Gastrocnemius medialis (tissue), 4 donors: ENCODE results near the gene ARHGEF11. TPM values are rescaled to one million over a fixed set of nuclear protein-coding genes. Genes with fewer than 3 reads are reported as not detected.

ENCODE experiments used
- ATAC-seq, 2 donors: fragments of 150-250 bp; one replicate each; pipeline ENCODE4 v1.9.1; 2016
- DNase-seq, 2 donors: peaks; one replicate each; pipeline ENCODE4 v3.0.0-alpha.2; 2019
- H3K27ac ChIP-seq, 4 donors: fragments of 200-600 bp; sonication (generic); 1 replicate in 1 of 4; 2 replicates in 3 of 4; pipeline ENCODE4 v1.5.1; 2016 to 2018; ENCODE audit warnings: mild to moderate bottlenecking in 2 of 4, moderate library complexity in 1 of 4
- H3K27me3 ChIP-seq, 3 donors: fragments of 200-600 bp; sonication (generic) in 2 of 3; 1 replicate in 1 of 3; 2 replicates in 2 of 3; pipeline versions ENCODE4 v1.5.1 to v1.6.0; 2016 to 2019; ENCODE audit warnings: mild to moderate bottlenecking in 1 of 3, moderate library complexity in 1 of 3
- H3K36me3 ChIP-seq, 2 donors: fragments of 200-600 bp; sonication (generic) in 1 of 2; one replicate each; pipeline ENCODE4 v1.5.1; 2017 to 2018
- H3K4me1 ChIP-seq, 2 donors: fragments of 200-600 bp; sonication (generic) in 1 of 2; one replicate each; pipeline ENCODE4 v1.5.1; 2016 to 2017; ENCODE audit warnings: mild to moderate bottlenecking in 2 of 2
- H3K4me3 ChIP-seq, 4 donors: fragments of 200-600 bp; sonication (generic) in 3 of 4; 1 replicate in 1 of 4; 2 replicates in 3 of 4; pipeline ENCODE4 v1.5.1; 2016 to 2019; ENCODE audit warnings: mild to moderate bottlenecking in 2 of 4
- H3K9me3 ChIP-seq, 3 donors: fragments of 200-600 bp; sonication (generic) in 2 of 3; 1 replicate in 1 of 3; 2 replicates in 2 of 3; pipeline ENCODE4 v1.5.1; 2016 to 2019
- POLR2A ChIP-seq, 2 donors: fragments of 450-650 bp; IDR thresholded peaks; one replicate each; pipeline ENCODE4 v1.6.1; 2017; ENCODE audit warnings: antibody characterized with exemption in 2 of 2, mild to moderate bottlenecking in 2 of 2, moderate library complexity in 2 of 2
- in situ Hi-C, 4 donors: fragments of 200-750 bp; cut with MboI; loops; one replicate each; pipeline versions ENCODE4 v1.15.0 to v1.8.0; 2017; ENCODE audit warnings: low sequenced_read_pairs in 4 of 4
- intact Hi-C: fragments of 100-400 bp; cut with DNase I; formaldehyde crosslinking; loops from one replicate; pipeline ENCODE4 v1.15.1; 2023; ENCODE audit warnings: low total_unique reads
- total RNA-seq, 4 donors: library from RNA; depleted of rRNA; stranded (reverse); fragments of >200 nt; gene quantifications; one replicate each; pipeline versions ENCODE4 v1.1.0 to v1.2.3, GENCODE V29; 2016
- TF ChIP-seq, protein P1 (sequence below), 5 experiments: fragments of 450-650 bp in 3 of 5; fragments of 200-600 bp in 2 of 5; sonication (generic) in 2 of 5; IDR thresholded peaks in 4 of 5; conservative IDR thresholded peaks in 1 of 5; 1 replicate in 4 of 5; 2 replicates in 1 of 5; pipeline ENCODE4 v1.5.1; 2016 to 2019; ENCODE audit warnings: antibody characterized with exemption in 5 of 5, mild to moderate bottlenecking in 3 of 5, moderate library complexity in 3 of 5

The ARHGEF11 gene
- total RNA-seq, 4 donors from 2014 or later, result 19.5 to 33.4 (median 27.7) TPM

- H3K4me1 ChIP-seq, result peaks cover 0 to 3% of the 10 kb centered on the region in 2 donors
- in situ Hi-C loops (no loop called here), intact Hi-C loops (no loop called here)
- H3K9me3 ChIP-seq, result peaks cover 0 to 9% (median 0%) of the 10 kb centered on the region in 3 donors
- ATAC-seq (no peak), DNase-seq (no peak)
- no peaks in the 10 kb centered on the region for H3K27me3 ChIP-seq
- TF ChIP-seq, protein P1, sequence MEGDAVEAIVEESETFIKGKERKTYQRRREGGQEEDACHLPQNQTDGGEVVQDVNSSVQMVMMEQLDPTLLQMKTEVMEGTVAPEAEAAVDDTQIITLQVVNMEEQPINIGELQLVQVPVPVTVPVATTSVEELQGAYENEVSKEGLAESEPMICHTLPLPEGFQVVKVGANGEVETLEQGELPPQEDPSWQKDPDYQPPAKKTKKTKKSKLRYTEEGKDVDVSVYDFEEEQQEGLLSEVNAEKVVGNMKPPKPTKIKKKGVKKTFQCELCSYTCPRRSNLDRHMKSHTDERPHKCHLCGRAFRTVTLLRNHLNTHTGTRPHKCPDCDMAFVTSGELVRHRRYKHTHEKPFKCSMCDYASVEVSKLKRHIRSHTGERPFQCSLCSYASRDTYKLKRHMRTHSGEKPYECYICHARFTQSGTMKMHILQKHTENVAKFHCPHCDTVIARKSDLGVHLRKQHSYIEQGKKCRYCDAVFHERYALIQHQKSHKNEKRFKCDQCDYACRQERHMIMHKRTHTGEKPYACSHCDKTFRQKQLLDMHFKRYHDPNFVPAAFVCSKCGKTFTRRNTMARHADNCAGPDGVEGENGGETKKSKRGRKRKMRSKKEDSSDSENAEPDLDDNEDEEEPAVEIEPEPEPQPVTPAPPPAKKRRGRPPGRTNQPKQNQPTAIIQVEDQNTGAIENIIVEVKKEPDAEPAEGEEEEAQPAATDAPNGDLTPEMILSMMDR (IDR thresholded peaks at IDR 0.05 in 4 of 5, conservative IDR thresholded peaks at IDR 0.05 in 1 of 5), result no peak
- no peak for TF ChIP-seq POLR2A (IDR thresholded peaks at IDR 0.05)
- no peak overlapping the region for H3K27ac ChIP-seq
- H3K4me3 ChIP-seq, result no peak overlapping the region
- H3K36me3 ChIP-seq, result no peaks in the 10 kb centered on the region
These were observed 23.9 kb downstream of the ARHGEF11 start for GRCh38 chr1:157021688-157022087.

GRCh38 chr1:157019457-157019856, 26.1 kb downstream of the ARHGEF11 start:
- in situ Hi-C loops, result no loop called here
- no peak for DNase-seq
- H3K4me1 ChIP-seq, result no peaks in the 10 kb centered on the region
- ATAC-seq, result no peak
- no peak overlapping the region for H3K4me3 ChIP-seq
- intact Hi-C loops, result no loop called here
- peaks cover 0 to 9% (median 0%) of the 10 kb centered on the region in 3 donors for H3K9me3 ChIP-seq
- no peaks in the 10 kb centered on the region for H3K27me3 ChIP-seq
- no peak for TF ChIP-seq POLR2A (IDR thresholded peaks at IDR 0.05)
- TF ChIP-seq, protein P1 (IDR thresholded peaks at IDR 0.05 in 4 of 5, conservative IDR thresholded peaks at IDR 0.05 in 1 of 5), result no peak
- no peaks in the 10 kb centered on the region for H3K36me3 ChIP-seq
- no peak overlapping the region for H3K27ac ChIP-seq

DNA sequence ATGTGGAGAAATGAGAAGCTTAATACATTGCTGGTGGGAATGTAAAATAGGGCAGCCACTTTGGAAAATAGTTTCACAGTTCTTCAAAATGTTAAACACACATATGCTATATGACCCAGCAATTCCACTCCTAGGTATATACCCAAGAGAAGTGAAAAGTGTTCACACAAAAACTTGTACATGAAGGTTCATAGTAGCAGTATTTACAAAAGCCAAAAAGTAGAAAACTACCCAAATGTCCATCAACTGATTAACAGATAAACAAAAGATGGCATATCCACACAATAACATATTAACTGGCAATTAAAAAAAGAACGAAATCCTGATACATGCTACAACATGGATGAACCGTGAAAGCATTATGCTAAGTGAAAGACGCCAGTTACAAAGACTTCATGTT, 33.7 kb downstream of the ARHGEF11 start:
- TF ChIP-seq, protein P1 (IDR thresholded peaks at IDR 0.05 in 4 of 5, conservative IDR thresholded peaks at IDR 0.05 in 1 of 5), result no peak
- TF ChIP-seq POLR2A (IDR thresholded peaks at IDR 0.05), result no peak
- DNase-seq, result no peak
- Histone ChIP-seq H3K4me1 (peaks cover 0 to 6% of the 10 kb centered on the region in 2 donors), H3K9me3 (no peaks in the 10 kb centered on the region), H3K27me3 (no peaks in the 10 kb centered on the region), H3K4me3 (no peak overlapping the region), H3K27ac (no peak overlapping the region), H3K36me3 (no peaks in the 10 kb centered on the region)
- no peak for ATAC-seq
- in situ Hi-C loops, result no loop called here
- intact Hi-C loops, result no loop called here

GRCh38 chr1:157008502-157008901, 37.0 kb downstream of the ARHGEF11 start:
- Histone ChIP-seq H3K27ac (no peak overlapping the region), H3K27me3 (no peaks in the 10 kb centered on the region), H3K4me3 (no peak overlapping the region), H3K36me3 (no peaks in the 10 kb centered on the region), H3K4me1 (peaks cover 4 to 17% of the 10 kb centered on the region in 2 donors), H3K9me3 (no peaks in the 10 kb centered on the region)
- DNase-seq, result no peak
- in situ Hi-C loops (no loop called here), intact Hi-C loops (loop anchor here (10.0 kb wide), 1 partner anchor 66 kb away; no protein-coding TSS in a partner anchor)
- no peak for ATAC-seq
- TF ChIP-seq POLR2A (IDR thresholded peaks at IDR 0.05), result no peak
- TF ChIP-seq, protein P1 (IDR thresholded peaks at IDR 0.05 in 4 of 5, conservative IDR thresholded peaks at IDR 0.05 in 1 of 5), result no peak

GRCh38 chr1:157007306-157007705, 38.2 kb downstream of the ARHGEF11 start:
- Histone ChIP-seq H3K27me3 (no peaks in the 10 kb centered on the region), H3K4me1 (peaks cover 4 to 17% of the 10 kb centered on the region in 2 donors), H3K27ac (no peak overlapping the region), H3K9me3 (no peaks in the 10 kb centered on the region), H3K4me3 (no peak overlapping the region), H3K36me3 (no peaks in the 10 kb centered on the region)
- TF ChIP-seq, protein P1 (IDR thresholded peaks at IDR 0.05 in 4 of 5, conservative IDR thresholded peaks at IDR 0.05 in 1 of 5), result no peak
- TF ChIP-seq POLR2A (IDR thresholded peaks at IDR 0.05), result no peak
- in situ Hi-C loops, result no loop called here
- no peak for DNase-seq
- intact Hi-C loops, result loop anchor here (10.0 kb wide), 1 partner anchor 67 kb away; no protein-coding TSS in a partner anchor
- ATAC-seq, result no peak
